Testis (tissue), 2 donors: ENCODE measurements around the gene CTCF.

Experiments used
- CTCF ChIP-seq, 3 experiments: fragments of 450-650 bp in 2 of 3; fragments of 200-600 bp in 1 of 3; sonication (generic) in 1 of 3; IDR thresholded peaks; one replicate each; pipeline ENCODE4 v1.5.1; 2016 to 2019; ENCODE audit warnings: antibody characterized with exemption in 3 of 3, mild to moderate bottlenecking in 2 of 3, moderate library complexity in 1 of 3
- POLR2A ChIP-seq: fragments of 450-650 bp; IDR thresholded peaks from one replicate; pipeline ENCODE4 v1.6.1; 2017; ENCODE audit warnings: antibody characterized with exemption, mild to moderate bottlenecking, moderate library complexity

GRCh38 chr16:67593701-67594100 lies 31.4 kb downstream of the CTCF start:
- TF ChIP-seq CTCF (IDR thresholded peaks at IDR 0.05) (no peak), POLR2A (no peak)
